ENCODE measurements around the gene LPCAT3.

DNA sequence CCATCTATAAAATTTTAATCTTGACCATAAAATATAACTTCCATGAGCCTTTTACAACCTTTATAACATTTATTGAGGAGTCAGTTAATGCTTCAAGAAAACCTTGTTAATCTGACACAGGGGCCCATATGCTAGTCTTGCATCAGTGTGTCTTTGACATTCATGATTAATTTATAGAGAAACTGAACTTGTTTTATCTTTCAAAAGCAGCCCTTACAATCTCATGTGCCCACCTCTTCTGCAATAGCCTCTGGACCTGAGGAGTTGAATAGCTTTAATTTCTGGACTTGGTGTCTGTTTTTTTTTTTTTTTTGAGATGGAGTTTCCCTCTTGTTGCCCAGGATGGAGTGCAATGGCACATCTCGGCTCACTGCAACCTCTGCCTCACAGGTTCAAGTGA, 8.6 kb upstream of the LPCAT3 start:
- TF ChIP-seq TAF1 (IDR thresholded peaks at IDR 0.05; ENCODE audit: low read depth) (no peak), CEBPB (IDR thresholded peaks at IDR 0.05) (no peak)
- TF ChIP-seq, protein P1, sequence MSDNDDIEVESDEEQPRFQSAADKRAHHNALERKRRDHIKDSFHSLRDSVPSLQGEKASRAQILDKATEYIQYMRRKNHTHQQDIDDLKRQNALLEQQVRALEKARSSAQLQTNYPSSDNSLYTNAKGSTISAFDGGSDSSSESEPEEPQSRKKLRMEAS (IDR thresholded peaks at IDR 0.05): no peak

Data from Ishikawa (cell line).